Measurements from ENCODE around the gene C1orf87. TPM values are rescaled to one million over a fixed set of nuclear protein-coding genes. Genes with fewer than 3 reads are reported as not detected.
"Not testable (repeated sequence)": the region's sequence is repeated elsewhere in the genome, so short reads cannot be mapped to it uniquely, and the experiment has no call there.

C1orf87 gene
- total RNA-seq, 1 donor from 2014 or later: not detected

GRCh38 chr1:59972216-59972927 is 101.2 kb downstream of the C1orf87 start:
- DNase-seq (ENCODE audit: missing footprints) (no peak), ATAC-seq (no peak)
- intact Hi-C loops (cut with DNase I): loop anchor here (5.0 kb wide), 1 partner anchor 1070 kb away; no protein-coding TSS in a partner anchor

GRCh38 chr1:59971464-59971911 is 102.1 kb downstream of the C1orf87 start:
- DNase-seq (ENCODE audit: missing footprints): peak; percentile 80
- intact Hi-C loops (cut with DNase I): loop anchor here (5.0 kb wide), 1 partner anchor 1071 kb away; no protein-coding TSS in a partner anchor
- ATAC-seq: peak; percentile 72

- intact Hi-C loops (cut with DNase I): loop anchor here (5.0 kb wide), 1 partner anchor 1073 kb away; no protein-coding TSS in a partner anchor
- ATAC-seq; DNase-seq (ENCODE audit: missing footprints): not testable (repeated sequence)
Measured at GRCh38 chr1:59969542-59970175, 103.9 kb downstream of the C1orf87 start.

GRCh38 chr1:59968746-59969145 is 104.8 kb downstream of the C1orf87 start:
- ATAC-seq; intact Hi-C loops (cut with DNase I): not testable (repeated sequence)
- DNase-seq (ENCODE audit: missing footprints): peak; percentile 40

- DNase-seq (ENCODE audit: missing footprints) (no peak), ATAC-seq (no peak)
- intact Hi-C loops (cut with DNase I): no loop called here
Measured at GRCh38 chr1:59967780-59968179, 105.8 kb downstream of the C1orf87 start.

- ATAC-seq (no peak), DNase-seq (ENCODE audit: missing footprints) (no peak)
- intact Hi-C loops (cut with DNase I): no loop called here
Measured at GRCh38 chr1:59967141-59967697, 106.4 kb downstream of the C1orf87 start.

GRCh38 chr1:59952065-59952464 is 121.5 kb downstream of the C1orf87 start:
- DNase-seq (ENCODE audit: missing footprints) (no peak), ATAC-seq (no peak)
- intact Hi-C loops (cut with DNase I): no loop called here

GRCh38 chr1:59949648-59950047 is 123.9 kb downstream of the C1orf87 start:
- ATAC-seq: no peak
- DNase-seq (ENCODE audit: missing footprints): no peak
- intact Hi-C loops (cut with DNase I): loop anchor here (5.0 kb wide), 1 partner anchor 1432 kb away; no protein-coding TSS in a partner anchor

GRCh38 chr1:59948990-59949389 is 124.6 kb downstream of the C1orf87 start:
- DNase-seq (ENCODE audit: missing footprints) (no peak), ATAC-seq (no peak)
- intact Hi-C loops (cut with DNase I): loop anchor here (5.0 kb wide), 1 partner anchor 1432 kb away; no protein-coding TSS in a partner anchor

- intact Hi-C loops (cut with DNase I): loop anchor here (1.0 to 5.0 kb wide), 2 partner anchors 68 to 1430 kb away; no protein-coding TSS in a partner anchor
- ATAC-seq (peak; percentile 85), DNase-seq (ENCODE audit: missing footprints) (no peak)
Measured at GRCh38 chr1:59947047-59947938, 126.3 kb downstream of the C1orf87 start.

- intact Hi-C loops (cut with DNase I): loop anchor here (5.0 kb wide), 1 partner anchor 1428 kb away; no protein-coding TSS in a partner anchor
- DNase-seq (ENCODE audit: missing footprints) (no peak), ATAC-seq (no peak)
Measured at GRCh38 chr1:59945790-59946189, 127.8 kb downstream of the C1orf87 start.

Other genes starting within 250 kb of the C1orf87 start
- 76.4 TPM for gene CYP2J2, start 147.0 kb downstream of the C1orf87 start, total RNA-seq